ENCODE data around the gene CDC42SE2. TPM values are rescaled to one million over a fixed set of nuclear protein-coding genes. Genes with fewer than 3 reads are reported as not detected.

The CDC42SE2 gene
- total RNA-seq, 1 donor from 2014 or later, result 24.1 TPM

DNA sequence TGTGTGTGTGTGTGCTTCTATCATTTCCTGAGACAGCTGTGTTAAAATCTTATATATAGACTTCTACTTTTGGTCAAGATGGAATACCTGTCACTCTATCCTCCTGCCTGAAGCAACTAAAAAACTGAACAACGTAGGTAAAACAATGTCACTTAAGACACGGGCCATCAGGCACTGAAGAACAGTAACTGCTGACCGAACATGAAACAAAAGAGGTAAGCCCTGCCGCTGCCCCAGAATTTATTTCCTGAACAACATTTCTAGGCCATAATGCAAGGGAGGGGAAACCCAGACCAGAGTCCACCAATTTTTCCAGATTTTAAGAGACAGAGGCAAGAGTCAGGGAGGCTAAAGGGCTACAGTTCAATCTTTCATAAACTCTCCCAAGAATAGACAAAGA, 156.0 kb downstream of the CDC42SE2 start:
- FAIRE-seq (no peak), DNase-seq (ENCODE audit: low read depth) (no peak)
- no peak for TF ChIP-seq EZH2 (IDR thresholded peaks at IDR 0.05; ENCODE audit: insufficient read depth, low read length)
- no peaks in the 10 kb centered on the region for H3K79me2 ChIP-seq (ENCODE audit: insufficient read depth, low read length)
- no peaks in the 10 kb centered on the region for H3K9me3 ChIP-seq (ENCODE audit: insufficient read depth, low read depth, low read length)
- H2AFZ ChIP-seq (ENCODE audit: low read depth, low read length), result no peak overlapping the region
- no peak overlapping the region for H3K27ac Mint-ChIP-seq (ENCODE audit: unreplicated experiment)
- no peak overlapping the region for H3K4me2 ChIP-seq (ENCODE audit: low read length)
- H3K36me3 ChIP-seq (ENCODE audit: insufficient read depth, low read length), result peaks cover 3% of the 10 kb centered on the region
- no peaks in the 10 kb centered on the region for H3K27me3 Mint-ChIP-seq (ENCODE audit: low read depth, unreplicated experiment)
- H3K9ac ChIP-seq (ENCODE audit: low read length), result no peak overlapping the region
- H3K27ac ChIP-seq (ENCODE audit: low read depth, low read length), result no peak overlapping the region
- no peaks in the 10 kb centered on the region for H4K20me1 ChIP-seq (ENCODE audit: insufficient read depth, low read length)
- H3K4me1 Mint-ChIP-seq (ENCODE audit: low read depth, unreplicated experiment), result peaks cover 4% of the 10 kb centered on the region
- H3K9me3 Mint-ChIP-seq (ENCODE audit: unreplicated experiment), result no peaks in the 10 kb centered on the region
- H3K27me3 ChIP-seq (ENCODE audit: insufficient read depth, low read length), result no peaks in the 10 kb centered on the region
- H3K4me1 ChIP-seq (ENCODE audit: insufficient read depth, low read length), result no peaks in the 10 kb centered on the region
- H3K4me3 ChIP-seq (ENCODE audit: insufficient read depth, low read depth, low read length), result no peak overlapping the region
- peaks cover 4% of the 10 kb centered on the region for H3K36me3 Mint-ChIP-seq (ENCODE audit: low read depth, unreplicated experiment)
- no peak overlapping the region for H3K4me3 Mint-ChIP-seq (ENCODE audit: unreplicated experiment)

DNA sequence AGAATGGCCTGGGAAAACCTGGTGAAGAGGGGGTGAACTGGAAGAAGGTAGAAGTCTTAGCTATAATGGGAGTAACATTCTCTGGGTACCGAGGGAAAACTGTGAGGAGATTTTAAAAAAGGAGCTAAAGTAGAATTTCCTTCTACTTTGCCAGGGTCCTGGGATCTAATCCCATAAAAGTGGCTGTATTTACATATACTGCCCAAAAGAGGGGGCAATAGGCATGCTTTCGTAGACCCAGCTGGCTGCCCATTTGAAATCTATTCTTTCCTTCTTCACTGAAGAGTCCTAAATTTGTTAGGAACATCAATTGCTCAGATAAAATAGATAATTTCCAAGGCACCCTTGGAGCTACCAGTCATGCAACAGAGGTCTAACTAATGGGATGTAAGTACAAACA, 159.2 kb downstream of the CDC42SE2 start:
- H3K4me3 Mint-ChIP-seq (ENCODE audit: unreplicated experiment), result no peak overlapping the region
- H3K4me1 Mint-ChIP-seq (ENCODE audit: low read depth, unreplicated experiment), result no peaks in the 10 kb centered on the region
- Histone ChIP-seq H3K9ac (ENCODE audit: low read length) (no peak overlapping the region), H2AFZ (ENCODE audit: low read depth, low read length) (no peak overlapping the region), H3K79me2 (ENCODE audit: insufficient read depth, low read length) (no peaks in the 10 kb centered on the region), H3K4me3 (ENCODE audit: insufficient read depth, low read depth, low read length) (no peak overlapping the region), H3K27me3 (ENCODE audit: insufficient read depth, low read length) (no peaks in the 10 kb centered on the region), H3K9me3 (ENCODE audit: insufficient read depth, low read depth, low read length) (no peaks in the 10 kb centered on the region), H3K27ac (ENCODE audit: low read depth, low read length) (no peak overlapping the region), H3K36me3 (ENCODE audit: insufficient read depth, low read length) (peaks cover 6% of the 10 kb centered on the region), H3K4me2 (ENCODE audit: low read length) (no peak overlapping the region), H4K20me1 (ENCODE audit: insufficient read depth, low read length) (no peaks in the 10 kb centered on the region), H3K4me1 (ENCODE audit: insufficient read depth, low read length) (no peaks in the 10 kb centered on the region)
- H3K9me3 Mint-ChIP-seq (ENCODE audit: unreplicated experiment), result no peaks in the 10 kb centered on the region
- H3K36me3 Mint-ChIP-seq (ENCODE audit: low read depth, unreplicated experiment), result peaks cover 4% of the 10 kb centered on the region
- TF ChIP-seq, protein P1, sequence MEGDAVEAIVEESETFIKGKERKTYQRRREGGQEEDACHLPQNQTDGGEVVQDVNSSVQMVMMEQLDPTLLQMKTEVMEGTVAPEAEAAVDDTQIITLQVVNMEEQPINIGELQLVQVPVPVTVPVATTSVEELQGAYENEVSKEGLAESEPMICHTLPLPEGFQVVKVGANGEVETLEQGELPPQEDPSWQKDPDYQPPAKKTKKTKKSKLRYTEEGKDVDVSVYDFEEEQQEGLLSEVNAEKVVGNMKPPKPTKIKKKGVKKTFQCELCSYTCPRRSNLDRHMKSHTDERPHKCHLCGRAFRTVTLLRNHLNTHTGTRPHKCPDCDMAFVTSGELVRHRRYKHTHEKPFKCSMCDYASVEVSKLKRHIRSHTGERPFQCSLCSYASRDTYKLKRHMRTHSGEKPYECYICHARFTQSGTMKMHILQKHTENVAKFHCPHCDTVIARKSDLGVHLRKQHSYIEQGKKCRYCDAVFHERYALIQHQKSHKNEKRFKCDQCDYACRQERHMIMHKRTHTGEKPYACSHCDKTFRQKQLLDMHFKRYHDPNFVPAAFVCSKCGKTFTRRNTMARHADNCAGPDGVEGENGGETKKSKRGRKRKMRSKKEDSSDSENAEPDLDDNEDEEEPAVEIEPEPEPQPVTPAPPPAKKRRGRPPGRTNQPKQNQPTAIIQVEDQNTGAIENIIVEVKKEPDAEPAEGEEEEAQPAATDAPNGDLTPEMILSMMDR (IDR thresholded peaks at IDR 0.05; ENCODE audit: insufficient read depth, low read depth, low read length), result peak; percentile 68
- no peak for TF ChIP-seq EZH2 (IDR thresholded peaks at IDR 0.05; ENCODE audit: insufficient read depth, low read length)
- no peaks in the 10 kb centered on the region for H3K27me3 Mint-ChIP-seq (ENCODE audit: low read depth, unreplicated experiment)
- FAIRE-seq, result peak; percentile 81
- peak; percentile 6 for DNase-seq (ENCODE audit: low read depth)
- H3K27ac Mint-ChIP-seq (ENCODE audit: unreplicated experiment), result no peak overlapping the region

DNA sequence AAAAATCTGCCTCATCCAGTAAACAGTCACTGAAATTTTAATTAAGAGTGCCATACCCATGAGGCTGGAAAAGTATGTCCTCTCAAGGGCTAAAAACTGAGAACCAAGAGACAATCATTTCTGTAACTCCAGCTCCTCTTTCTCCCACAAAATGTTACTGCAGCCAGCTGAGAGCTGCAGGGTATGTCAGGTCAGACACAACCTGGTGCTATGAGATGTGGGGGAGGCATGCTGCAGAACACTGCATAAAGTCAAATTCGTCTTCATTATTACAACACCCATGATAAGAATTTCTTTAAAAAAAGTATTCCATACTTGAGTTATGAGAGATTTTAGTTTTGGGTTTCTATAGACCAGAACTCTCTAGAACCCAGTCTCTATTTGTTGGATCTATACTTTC, 162.2 kb downstream of the CDC42SE2 start:
- peaks cover 10% of the 10 kb centered on the region for H3K36me3 Mint-ChIP-seq (ENCODE audit: low read depth, unreplicated experiment)
- Histone ChIP-seq H3K36me3 (ENCODE audit: insufficient read depth, low read length) (peaks cover 12% of the 10 kb centered on the region), H3K4me3 (ENCODE audit: insufficient read depth, low read depth, low read length) (no peak overlapping the region), H3K79me2 (ENCODE audit: insufficient read depth, low read length) (no peaks in the 10 kb centered on the region), H3K27ac (ENCODE audit: low read depth, low read length) (no peak overlapping the region), H3K4me2 (ENCODE audit: low read length) (no peak overlapping the region), H3K9me3 (ENCODE audit: insufficient read depth, low read depth, low read length) (no peaks in the 10 kb centered on the region), H3K4me1 (ENCODE audit: insufficient read depth, low read length) (no peaks in the 10 kb centered on the region), H2AFZ (ENCODE audit: low read depth, low read length) (no peak overlapping the region), H3K9ac (ENCODE audit: low read length) (no peak overlapping the region), H3K27me3 (ENCODE audit: insufficient read depth, low read length) (no peaks in the 10 kb centered on the region), H4K20me1 (ENCODE audit: insufficient read depth, low read length) (no peaks in the 10 kb centered on the region)
- no peaks in the 10 kb centered on the region for H3K4me1 Mint-ChIP-seq (ENCODE audit: low read depth, unreplicated experiment)
- DNase-seq (ENCODE audit: low read depth), result no peak
- H3K27me3 Mint-ChIP-seq (ENCODE audit: low read depth, unreplicated experiment), result no peaks in the 10 kb centered on the region
- no peaks in the 10 kb centered on the region for H3K9me3 Mint-ChIP-seq (ENCODE audit: unreplicated experiment)
- H3K4me3 Mint-ChIP-seq (ENCODE audit: unreplicated experiment), result no peak overlapping the region
- TF ChIP-seq, protein P1 (IDR thresholded peaks at IDR 0.05; ENCODE audit: insufficient read depth, low read depth, low read length), result no peak
- no peak for TF ChIP-seq EZH2 (IDR thresholded peaks at IDR 0.05; ENCODE audit: insufficient read depth, low read length)
- peak overlapping the region; percentile 7 for H3K27ac Mint-ChIP-seq (ENCODE audit: unreplicated experiment)
- FAIRE-seq, result no peak
